BJ (cell line): Measurements from ENCODE around the gene PHF20. TPM values are rescaled to one million over a fixed set of nuclear protein-coding genes. Genes with fewer than 3 reads are reported as not detected.
"Not testable (repeated sequence)": the region's sequence is repeated elsewhere in the genome, so short reads cannot be mapped to it uniquely, and the experiment has no call there.

Experiments used
- CTCF ChIA-PET: fragments of 350-600 bp; formaldehyde crosslinking; extraction: SDS; loops from one replicate; lab custom pipeline; 2021; ENCODE audit warnings: antibody characterized with exemption, inconsistent platforms; lab: Yijun Ruan, JAX
- POLR2A ChIA-PET: fragments of 300-600 bp; sonication (Branson Sonifier 250); formaldehyde crosslinking; extraction: SDS; loops from one replicate; lab custom pipeline; 2021; ENCODE audit warnings: antibody characterized with exemption; lab: Charles Lee
- DNase-seq: peaks from one replicate; pipeline ENCODE4 v3.0.0-alpha.2; 2011; ENCODE audit warnings: low read depth
- H3K27me3 ChIP-seq: 2 replicates; pipeline ENCODE4 v1.6.0; 2011; ENCODE audit warnings: low read length; ENCODE audit not compliant: control insufficient read depth, insufficient read depth
- H3K36me3 ChIP-seq: 2 replicates; pipeline ENCODE4 v1.5.1; 2011; ENCODE audit warnings: low read length; ENCODE audit not compliant: control insufficient read depth, insufficient read depth
- H3K4me3 ChIP-seq: 2 replicates; pipeline ENCODE4 v1.5.1; 2011; ENCODE audit warnings: low read depth, mild to moderate bottlenecking, control low read depth, low read length
- CTCF ChIP-seq: IDR thresholded peaks from 2 replicates; pipeline ENCODE4 v1.5.1; 2011; ENCODE audit warnings: low read depth, mild to moderate bottlenecking, control low read depth, inconsistent platforms, low read length, moderate library complexity; ENCODE audit not compliant: insufficient read depth
- polyA plus RNA-seq: library from polyadenylated mRNA; depleted of rRNA; stranded (reverse); fragments of >200 nt; gene quantifications from 2 replicates; pipeline ENCODE4 v1.2.3, GENCODE V29; 2011

PHF20 gene
- polyA plus RNA-seq, 1 experiment: 24.9 TPM

- Histone ChIP-seq H3K27me3 (no peaks in the 10 kb centered on the region), H3K4me3 (no peak overlapping the region), H3K36me3 (no peaks in the 10 kb centered on the region)
- ChIA-PET POLR2A (no interaction called here), CTCF (interaction anchor here (0.6 to 1.5 kb wide), 3 partner anchors 8 to 62 kb away, joined by 3 read pairs; no protein-coding TSS in a partner anchor)
- TF ChIP-seq CTCF: no peak
- no peak for DNase-seq
Observed at GRCh38 chr20:35892871-35893270, 121.1 kb downstream of the PHF20 start.

GRCh38 chr20:35893942-35894341 is 122.1 kb downstream of the PHF20 start:
- Histone ChIP-seq H3K36me3 (no peaks in the 10 kb centered on the region), H3K4me3 (no peak overlapping the region), H3K27me3 (no peaks in the 10 kb centered on the region)
- TF ChIP-seq CTCF: no peak
- CTCF ChIA-PET: interaction anchor here (1.0 to 1.5 kb wide), 3 partner anchors 10 to 60 kb away, joined by 3 to 7 read pairs (median 3); partner anchors contain the start of gene SCAND1
- no peak for DNase-seq
- POLR2A ChIA-PET: no interaction called here

- CTCF ChIA-PET, H3K27me3 ChIP-seq, POLR2A ChIA-PET, H3K36me3 ChIP-seq, DNase-seq, H3K4me3 ChIP-seq: not testable (repeated sequence)
Observed at GRCh38 chr20:35895516-35895915, 123.7 kb downstream of the PHF20 start.

GRCh38 chr20:35899064-35899463 is 127.2 kb downstream of the PHF20 start:
- no peak for DNase-seq
- no peak for TF ChIP-seq CTCF
- Histone ChIP-seq H3K27me3 (no peaks in the 10 kb centered on the region), H3K36me3 (peaks cover 3% of the 10 kb centered on the region), H3K4me3 (no peak overlapping the region)
- POLR2A ChIA-PET: no interaction called here
- CTCF ChIA-PET: interaction anchor here (0.6 kb wide), 1 partner anchor 11 kb away, joined by 3 read pairs; no protein-coding TSS in a partner anchor

GRCh38 chr20:35901230-35901629 is 129.4 kb downstream of the PHF20 start:
- H3K27me3 ChIP-seq, DNase-seq, H3K36me3 ChIP-seq, H3K4me3 ChIP-seq, POLR2A ChIA-PET: not testable (repeated sequence)
- CTCF ChIA-PET: interaction anchor here (1.2 kb wide), 1 partner anchor 52 kb away, joined by 3 read pairs; no protein-coding TSS in a partner anchor

- Histone ChIP-seq H3K27me3 (no peaks in the 10 kb centered on the region), H3K4me3 (no peak overlapping the region), H3K36me3 (peaks cover 3% of the 10 kb centered on the region)
- peak; percentile 73 for DNase-seq
- ChIA-PET POLR2A (no interaction called here), CTCF (interaction anchor here (1.2 kb wide), 1 partner anchor 53 kb away, joined by 3 read pairs; no protein-coding TSS in a partner anchor)
- TF ChIP-seq CTCF: no peak
Observed at GRCh38 chr20:35901678-35902544, 130.1 kb downstream of the PHF20 start.
